Calu3 (cell line): ENCODE results near the gene ITGA7. TPM values are rescaled to one million over a fixed set of nuclear protein-coding genes. Genes with fewer than 3 reads are reported as not detected.

ENCODE experiments used
- BruUV-seq: library from RNA; stranded (reverse); fragments of 400-500 nt; replicated peaks from 2 replicates; lab custom pipeline; 2021; lab: Mats Ljungman, UMichigan
- CTCF ChIA-PET: fragments of 300-600 bp; sonication (Branson Sonifier 250); formaldehyde crosslinking; loops from one replicate; lab custom pipeline; 2022; ENCODE audit warnings: antibody characterized with exemption; lab: Charles Lee
- DNase-seq: peaks from one replicate; pipeline ENCODE4 v3.0.0; 2022
- H3K27ac Mint-ChIP-seq: one replicate; pipeline ENCODE4 v1.8.0; 2022; ENCODE audit warnings: mixed read lengths; ENCODE audit not compliant: unreplicated experiment
- H3K27me3 Mint-ChIP-seq: one replicate; pipeline ENCODE4 v1.8.0; 2022; ENCODE audit warnings: mixed read lengths; ENCODE audit not compliant: unreplicated experiment
- H3K36me3 Mint-ChIP-seq: one replicate; pipeline ENCODE4 v1.8.0; 2022; ENCODE audit warnings: mild to moderate bottlenecking, moderate library complexity, mixed read lengths; ENCODE audit not compliant: insufficient read depth, unreplicated experiment
- H3K4me1 Mint-ChIP-seq: one replicate; pipeline ENCODE4 v1.8.0; 2022; ENCODE audit warnings: mild to moderate bottlenecking, low read depth, mixed read lengths; ENCODE audit not compliant: unreplicated experiment
- H3K4me3 Mint-ChIP-seq: one replicate; pipeline ENCODE4 v1.8.0; 2022; ENCODE audit warnings: mild to moderate bottlenecking, low read depth, moderate library complexity, mixed read lengths; ENCODE audit not compliant: unreplicated experiment
- H3K9me3 Mint-ChIP-seq: one replicate; pipeline ENCODE4 v1.8.0; 2022; ENCODE audit warnings: low read depth, mixed read lengths; ENCODE audit not compliant: unreplicated experiment
- CTCF ChIP-seq: fragments of 200-600 bp; IDR thresholded peaks from one replicate; pipeline ENCODE4 v1.8.0; 2022; ENCODE audit warnings: antibody characterized with exemption; ENCODE audit not compliant: unreplicated experiment
- intact Hi-C: fragments of 100-400 bp; cut with micrococcal nuclease; formaldehyde crosslinking; loops from one replicate; pipeline ENCODE4 v1.10.0; 2022; ENCODE audit not compliant: unreplicated experiment
- total RNA-seq: library from RNA; stranded (reverse); gene quantifications from 2 replicates; pipeline ENCODE4 v1.2.3, GENCODE V29; 2022

The ITGA7 gene
- total RNA-seq, 1 experiment from 2014 or later, result 5.9 TPM

DNA sequence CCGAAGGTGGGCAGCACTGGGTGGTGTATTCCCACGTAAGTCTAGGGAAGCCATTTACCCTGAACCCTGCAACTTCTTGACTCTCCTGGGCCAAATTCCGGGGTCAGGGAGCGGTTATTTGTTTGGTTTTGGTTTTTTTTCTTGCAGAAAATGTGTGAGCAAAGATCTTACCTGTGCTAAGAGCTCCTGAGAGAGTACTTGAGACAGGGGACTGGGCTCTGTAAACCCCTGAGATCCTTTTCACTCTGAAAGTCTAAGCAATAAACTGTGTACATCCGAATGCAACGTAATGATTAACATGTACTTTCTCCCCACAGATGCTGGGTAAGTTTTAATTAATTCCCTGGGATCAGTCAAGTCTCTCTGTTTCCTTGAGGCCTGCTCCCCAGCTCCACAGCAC, 49.5 kb downstream of the ITGA7 start:
- Mint-ChIP-seq H3K27me3 (no peaks in the 10 kb centered on the region), H3K27ac (peak overlapping the region; percentile 59), H3K9me3 (peaks cover 2% of the 10 kb centered on the region), H3K4me3 (peak overlapping the region; percentile 18), H3K36me3 (peaks cover 7% of the 10 kb centered on the region), H3K4me1 (peaks cover 29% of the 10 kb centered on the region)
- intact Hi-C loops, result loop anchor here (2.0 kb wide), 1 partner anchor 23 kb away; a partner anchor contains a TSS
- BruUV-seq, result no TSS peak
- CTCF ChIA-PET, result interaction anchor here (0.7 to 3.3 kb wide), 4 partner anchors 12 to 63 kb away, joined by 3 to 27 read pairs (median 4); a partner anchor contains a TSS
- DNase-seq, result no peak
- TF ChIP-seq CTCF, result no peak

DNA sequence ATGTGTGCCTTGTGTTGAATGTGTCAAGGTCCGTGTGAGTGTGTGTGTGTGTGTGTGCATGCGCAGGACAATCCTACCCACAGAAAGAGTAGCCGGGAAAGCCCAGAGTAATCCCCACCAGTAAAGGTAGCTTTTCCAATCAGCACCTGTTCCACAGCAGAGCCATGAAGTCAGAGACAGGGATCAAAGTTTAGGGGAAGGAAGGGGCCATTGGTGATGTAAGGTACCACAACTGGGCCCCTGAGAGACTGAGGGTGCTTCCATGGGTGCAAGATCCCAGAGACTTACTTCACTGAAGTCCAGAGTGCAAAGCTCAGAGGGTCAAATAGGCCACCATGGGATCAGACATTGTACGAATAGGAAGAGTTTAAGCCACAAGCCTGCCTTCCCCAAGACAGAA, 50.5 kb downstream of the ITGA7 start:
- CTCF ChIA-PET, result interaction anchor here (0.7 to 3.3 kb wide), 7 partner anchors 11 to 468 kb away, joined by 3 to 27 read pairs (median 4); partner anchors contain the start of gene RAB5B
- BruUV-seq, result no TSS peak
- intact Hi-C loops, result no loop called here
- no peak overlapping the region for H3K4me3 Mint-ChIP-seq
- no peak for DNase-seq
- TF ChIP-seq CTCF, result no peak
- H3K27me3 Mint-ChIP-seq, result no peaks in the 10 kb centered on the region
- no peak overlapping the region for H3K27ac Mint-ChIP-seq
- H3K4me1 Mint-ChIP-seq, result peaks cover 29% of the 10 kb centered on the region
- H3K36me3 Mint-ChIP-seq, result peaks cover 7% of the 10 kb centered on the region
- peaks cover 2% of the 10 kb centered on the region for H3K9me3 Mint-ChIP-seq

DNA sequence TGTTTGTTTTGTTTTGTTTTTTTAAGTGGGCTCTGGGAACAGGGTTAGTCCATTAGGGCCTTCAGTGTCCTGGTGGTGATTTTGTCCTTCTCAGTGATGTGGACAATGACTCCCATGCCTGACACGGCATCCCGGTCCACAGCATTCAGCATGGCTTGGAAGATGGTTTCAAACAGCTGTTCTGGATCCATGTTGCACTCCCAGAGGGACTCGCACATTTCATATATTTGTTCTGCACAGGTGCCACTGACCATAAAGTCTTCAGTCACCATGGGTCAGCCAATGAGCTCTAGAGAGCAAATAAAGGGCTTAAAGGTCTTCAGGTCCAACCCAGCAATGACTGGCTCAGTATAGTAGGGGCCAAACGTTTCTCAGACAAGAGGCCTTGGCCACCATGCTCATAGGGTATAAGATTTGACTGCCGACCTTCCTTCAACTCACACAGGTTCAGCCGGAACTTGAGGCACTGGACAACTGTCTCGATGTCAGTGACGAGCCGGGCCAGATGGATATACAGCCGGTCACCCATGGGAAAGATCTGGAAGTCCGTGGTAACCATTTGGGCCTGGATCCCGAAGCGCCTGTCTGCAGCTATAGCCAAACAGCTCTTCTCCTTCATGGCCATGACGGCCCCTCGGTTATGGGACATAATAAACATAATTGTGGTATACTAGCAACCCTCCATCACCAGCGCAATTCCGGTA, 53.0 kb downstream of the ITGA7 start:
- H3K27ac Mint-ChIP-seq, result no peak overlapping the region
- no TSS peak for BruUV-seq
- peaks cover 13% of the 10 kb centered on the region for H3K36me3 Mint-ChIP-seq
- no peak for DNase-seq
- CTCF ChIA-PET, result interaction anchor here (0.6 kb wide), 1 partner anchor 8 kb away, joined by 3 read pairs; no protein-coding TSS in a partner anchor
- no peak overlapping the region for H3K4me3 Mint-ChIP-seq
- H3K27me3 Mint-ChIP-seq, result no peaks in the 10 kb centered on the region
- H3K4me1 Mint-ChIP-seq, result peaks cover 29% of the 10 kb centered on the region
- peaks cover 4% of the 10 kb centered on the region for H3K9me3 Mint-ChIP-seq
- intact Hi-C loops, result no loop called here
- TF ChIP-seq CTCF, result no peak

DNA sequence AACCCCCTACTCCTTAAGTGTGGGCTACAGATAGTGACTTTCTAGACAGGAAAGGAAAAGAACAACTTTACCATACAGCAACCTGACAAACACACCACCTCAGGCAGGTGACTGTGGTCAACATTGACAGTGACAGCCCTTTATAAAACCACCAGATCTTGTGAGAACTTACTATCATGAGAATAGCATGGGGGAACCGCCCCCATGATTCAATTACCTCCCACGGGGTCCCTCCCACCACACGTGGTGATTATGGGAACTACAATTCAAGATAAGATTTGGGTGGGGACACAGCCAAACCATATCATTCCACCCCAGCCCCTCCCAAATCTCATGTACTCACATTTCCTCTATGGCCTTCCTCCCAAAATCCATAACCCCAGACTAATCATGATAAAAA, 54.7 kb downstream of the ITGA7 start:
- no peak for DNase-seq

More for the DNA sequence above, 54.7 kb downstream of the ITGA7 start:
- Mint-ChIP-seq H3K36me3 (peaks cover 6% of the 10 kb centered on the region), H3K27ac (no peak overlapping the region), H3K4me1 (peaks cover 13% of the 10 kb centered on the region), H3K4me3 (no peak overlapping the region), H3K27me3 (no peaks in the 10 kb centered on the region), H3K9me3 (peaks cover 6% of the 10 kb centered on the region)
- CTCF ChIA-PET, result no interaction called here
- TF ChIP-seq CTCF, result no peak
- BruUV-seq, result no TSS peak
- intact Hi-C loops, result no loop called here
